Endothelial cell of umbilical vein (primary cell): ENCODE data around the gene HEBP1. TPM values are rescaled to one million over a fixed set of nuclear protein-coding genes. Genes with fewer than 3 reads are reported as not detected.

ENCODE experiments used
- BruUV-seq: library from RNA; stranded (reverse); fragments of 400-500 nt; replicated peaks from 2 replicates; lab custom pipeline; 2021; lab: Mats Ljungman, UMichigan
- CTCF ChIA-PET: fragments of 300-600, 350-600 bp; sonication (Branson Sonifier 250); formaldehyde crosslinking; loops from one replicate; lab custom pipeline; 2021; ENCODE audit warnings: antibody characterized with exemption, inconsistent platforms; lab: Charles Lee
- POLR2A ChIA-PET: fragments of 300-600, 350-600 bp; sonication (Branson Sonifier 250); formaldehyde crosslinking; loops from one replicate; lab custom pipeline; 2021; ENCODE audit warnings: antibody characterized with exemption, inconsistent platforms; lab: Charles Lee
- DNase-seq: peaks from one replicate; pipeline ENCODE4 v3.0.0-alpha.2; 2011; ENCODE audit warnings: low read depth, low spot score
- FAIRE-seq: peaks from 2 replicates; lab custom pipeline; 2011; peaks lifted over from hg19 to GRCh38; lab: Jason Lieb, UNC
- H2AFZ ChIP-seq: 2 replicates; pipeline ENCODE4 v1.6.0; 2012; ENCODE audit warnings: low read depth, low read length, control low read depth, inconsistent platforms
- H3K27ac ChIP-seq: 2 replicates; pipeline ENCODE4 v1.5.1; 2011; ENCODE audit warnings: low read depth, mild to moderate bottlenecking, control low read depth, low read length, moderate library complexity; ENCODE audit not compliant: insufficient read depth
- H3K27me3 ChIP-seq, 2 experiments: 2 replicates each; pipeline versions ENCODE4 v1.6.0 to v1.6.1; 2011; ENCODE audit warnings: low read length in 2 of 2, mixed read lengths in 1 of 2; ENCODE audit not compliant: control insufficient read depth in 2 of 2, insufficient read depth in 2 of 2
- H3K36me3 ChIP-seq, 2 experiments: 2 replicates in 1 of 2; 3 replicates in 1 of 2; pipeline ENCODE4 v1.5.1; 2011; ENCODE audit warnings: low read length in 2 of 2, mild to moderate bottlenecking in 1 of 2, moderate library complexity in 1 of 2; ENCODE audit not compliant: control insufficient read depth in 2 of 2, insufficient read depth in 2 of 2; ENCODE audit errors: extremely low read depth in 1 of 2
- H3K4me1 ChIP-seq: 3 replicates; pipeline ENCODE4 v1.5.1; 2011; ENCODE audit warnings: mild to moderate bottlenecking, low read length; ENCODE audit not compliant: control insufficient read depth, insufficient read depth; ENCODE audit errors: extremely low read depth
- H3K4me2 ChIP-seq: 2 replicates; pipeline ENCODE4 v1.6.1; 2011; ENCODE audit warnings: low read length, control low read depth, mixed read lengths; ENCODE audit not compliant: insufficient read depth
- H3K4me3 ChIP-seq, 3 experiments: fragments of 200-600 bp in 1 of 3; sonication (generic), shearing (Covaris generic) in 1 of 3; replicated peaks in 1 of 3; 2 replicates each; pipeline ENCODE4 v1.5.1; 2011 to 2016; ENCODE audit warnings: control low read depth in 3 of 3, low read length in 3 of 3, mild to moderate bottlenecking in 2 of 3, inconsistent platforms in 1 of 3, low read depth in 1 of 3, moderate library complexity in 1 of 3; ENCODE audit not compliant: insufficient read depth in 1 of 3
- H3K79me2 ChIP-seq: 2 replicates; pipeline ENCODE4 v1.6.0; 2012; ENCODE audit warnings: low read length, inconsistent platforms; ENCODE audit not compliant: control insufficient read depth, insufficient read depth
- H3K9ac ChIP-seq: replicated peaks from 2 replicates; pipeline ENCODE3; 2011; ENCODE audit warnings: low read length, control low read depth; ENCODE audit not compliant: insufficient read depth; ENCODE audit errors: extremely low read depth
- H3K9me1 ChIP-seq: replicated peaks from 3 replicates; pipeline ENCODE4 v1.6.0; 2011; ENCODE audit warnings: mild to moderate bottlenecking, low read length; ENCODE audit not compliant: control insufficient read depth, insufficient read depth; ENCODE audit errors: extremely low read depth
- H3K9me3 ChIP-seq: replicated peaks from 2 replicates; pipeline ENCODE4 v1.5.1; 2012; ENCODE audit warnings: low read length, inconsistent platforms; ENCODE audit not compliant: control insufficient read depth, insufficient read depth
- H4K20me1 ChIP-seq: replicated peaks from 2 replicates; pipeline ENCODE3; 2011; ENCODE audit warnings: mild to moderate bottlenecking, low read length; ENCODE audit not compliant: control insufficient read depth, insufficient read depth; ENCODE audit errors: extremely low read depth
- EZH2 ChIP-seq: IDR thresholded peaks from 2 replicates; pipeline ENCODE4 v1.6.1; 2012; ENCODE audit warnings: borderline replicate concordance, low read depth, mild to moderate bottlenecking, moderate library complexity, low read length, inconsistent platforms; ENCODE audit not compliant: severe bottlenecking
- FOS ChIP-seq: IDR thresholded peaks from 2 replicates; pipeline ENCODE4 v1.6.1; 2011; ENCODE audit warnings: mild to moderate bottlenecking, low read length, moderate library complexity, borderline replicate concordance; ENCODE audit not compliant: insufficient read depth
- GATA2 ChIP-seq: IDR thresholded peaks from 2 replicates; pipeline ENCODE4 v1.7.0; 2011; ENCODE audit warnings: low read depth, mild to moderate bottlenecking, moderate library complexity, mixed read lengths, low read length; ENCODE audit not compliant: insufficient read length, insufficient read depth
- JUN ChIP-seq: IDR thresholded peaks from 2 replicates; pipeline ENCODE4 v1.6.1; 2011; ENCODE audit warnings: borderline replicate concordance, low read depth; ENCODE audit not compliant: insufficient read length, insufficient read depth
- MAX ChIP-seq: IDR thresholded peaks from 2 replicates; pipeline ENCODE4 v1.6.1; 2011; ENCODE audit not compliant: insufficient read depth, insufficient read length
- MYC ChIP-seq: IDR thresholded peaks from one replicate; pipeline ENCODE4 v1.6.1; 2011; ENCODE audit warnings: mild to moderate bottlenecking, low read depth, low read length
- POLR2A ChIP-seq: IDR thresholded peaks from 2 replicates; pipeline ENCODE4 v1.6.1; 2012; ENCODE audit warnings: low read depth, mild to moderate bottlenecking, control low read depth, low read length
- POLR2AphosphoS5 ChIP-seq: IDR thresholded peaks from 2 replicates; pipeline ENCODE4 v1.6.1; 2012; ENCODE audit warnings: low read depth, mild to moderate bottlenecking, control low read depth, low read length, moderate library complexity; ENCODE audit not compliant: insufficient read depth
- dilution Hi-C: fragments of 300-500 bp; cut with MboI; formaldehyde crosslinking; loops from one replicate; pipeline ENCODE4 v1.15.0; 2019; ENCODE audit warnings: low sequenced_read_pairs; ENCODE audit not compliant: extremely low pct_ligation_motif_present
- intact Hi-C: fragments of 100-400 bp; cut with micrococcal nuclease; formaldehyde crosslinking; loops from one replicate; pipeline ENCODE4 v1.10.0; 2022
- polyA plus RNA-seq, 4 experiments: library from polyadenylated mRNA; depleted of rRNA in 3 of 4; stranded (reverse) in 3 of 4; unstranded in 1 of 4; fragments of >200 nt; gene quantifications; 2 replicates each; pipeline versions ENCODE4 v1.2.1 to v1.2.3, GENCODE V29; 2011 to 2012; ENCODE audit warnings: missing spikeins in 1 of 4
- total RNA-seq: library from RNA; stranded (reverse); gene quantifications from 2 replicates; pipeline ENCODE4 v1.2.3, GENCODE V29; 2021
- TF ChIP-seq, protein P1 (sequence below), 2 donors: IDR thresholded peaks; 1 replicate in 1 of 2; 2 replicates in 1 of 2; pipeline ENCODE4 v1.5.1; 2011; ENCODE audit warnings: low read length in 2 of 2, mild to moderate bottlenecking in 2 of 2, moderate library complexity in 2 of 2, control low read depth in 1 of 2, inconsistent platforms in 1 of 2, low read depth in 1 of 2; ENCODE audit not compliant: insufficient read depth in 1 of 2; ENCODE audit errors: extremely low read depth in 1 of 2

HEBP1 gene
- total and polyA plus RNA-seq, 2 donors (not counting 3 experiments of a cell fraction or from before 2014, with no cell fraction given) = 23.1 to 59.5 TPM

DNA sequence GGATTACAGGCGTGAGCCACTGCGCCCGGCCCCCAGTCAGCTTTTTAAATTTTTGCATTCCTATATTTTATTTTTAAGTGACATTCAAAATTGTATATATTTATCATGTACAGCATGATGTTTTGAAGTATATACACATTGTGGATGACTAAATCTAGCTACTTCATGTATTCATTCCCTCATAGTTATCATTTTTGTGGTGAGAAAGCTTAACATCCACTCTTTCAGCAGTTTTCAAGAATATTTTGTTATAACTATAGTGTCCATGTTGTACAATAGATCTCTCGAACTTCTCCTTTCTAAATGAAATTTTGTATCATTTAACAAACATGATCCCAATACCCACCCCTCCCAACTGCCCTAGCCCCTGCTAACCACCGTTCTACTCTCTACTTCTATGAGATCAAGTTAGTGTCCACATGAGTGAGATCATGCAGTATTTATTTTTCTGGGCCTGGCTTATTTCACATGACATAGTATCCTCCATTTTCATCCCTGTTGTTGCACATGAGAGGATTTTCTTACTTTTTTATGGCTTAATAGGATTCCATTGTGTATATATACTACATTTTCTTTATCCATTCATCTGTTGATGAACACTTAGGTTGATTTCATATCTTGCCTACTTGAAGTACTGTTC lies 8.8 kb upstream of the HEBP1 start:
- H3K79me2 ChIP-seq = no peaks in the 10 kb centered on the region
- BruUV-seq = no TSS peak
- no peak overlapping the region for H3K27ac ChIP-seq
- POLR2A ChIA-PET = no interaction called here
- intact Hi-C loops = no loop called here
- no peak overlapping the region for H3K4me3 ChIP-seq
- no peaks in the 10 kb centered on the region for H3K4me1 ChIP-seq
- DNase-seq (no peak), FAIRE-seq (no peak)
- no peak overlapping the region for H3K9ac ChIP-seq
- CTCF ChIA-PET = interaction anchor here (1.0 kb wide), 1 partner anchor 204 kb away, joined by 3 read pairs; no protein-coding TSS in a partner anchor
- H3K9me1 ChIP-seq = no peaks in the 10 kb centered on the region
- no peak overlapping the region for H2AFZ ChIP-seq
- H3K4me2 ChIP-seq = no peak overlapping the region
- no peaks in the 10 kb centered on the region for H3K27me3 ChIP-seq
- no peaks in the 10 kb centered on the region for H3K9me3 ChIP-seq
- H3K36me3 ChIP-seq = no peaks in the 10 kb centered on the region
- H4K20me1 ChIP-seq = no peaks in the 10 kb centered on the region
- dilution Hi-C loops = no loop called here
- no peak for TF ChIP-seq JUN
- no peak for TF ChIP-seq MYC
- no peak for TF ChIP-seq FOS
- TF ChIP-seq MAX = no peak
- TF ChIP-seq, protein P1, sequence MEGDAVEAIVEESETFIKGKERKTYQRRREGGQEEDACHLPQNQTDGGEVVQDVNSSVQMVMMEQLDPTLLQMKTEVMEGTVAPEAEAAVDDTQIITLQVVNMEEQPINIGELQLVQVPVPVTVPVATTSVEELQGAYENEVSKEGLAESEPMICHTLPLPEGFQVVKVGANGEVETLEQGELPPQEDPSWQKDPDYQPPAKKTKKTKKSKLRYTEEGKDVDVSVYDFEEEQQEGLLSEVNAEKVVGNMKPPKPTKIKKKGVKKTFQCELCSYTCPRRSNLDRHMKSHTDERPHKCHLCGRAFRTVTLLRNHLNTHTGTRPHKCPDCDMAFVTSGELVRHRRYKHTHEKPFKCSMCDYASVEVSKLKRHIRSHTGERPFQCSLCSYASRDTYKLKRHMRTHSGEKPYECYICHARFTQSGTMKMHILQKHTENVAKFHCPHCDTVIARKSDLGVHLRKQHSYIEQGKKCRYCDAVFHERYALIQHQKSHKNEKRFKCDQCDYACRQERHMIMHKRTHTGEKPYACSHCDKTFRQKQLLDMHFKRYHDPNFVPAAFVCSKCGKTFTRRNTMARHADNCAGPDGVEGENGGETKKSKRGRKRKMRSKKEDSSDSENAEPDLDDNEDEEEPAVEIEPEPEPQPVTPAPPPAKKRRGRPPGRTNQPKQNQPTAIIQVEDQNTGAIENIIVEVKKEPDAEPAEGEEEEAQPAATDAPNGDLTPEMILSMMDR (IDR thresholded peaks at IDR 0.05; ENCODE audit: extremely low read depth in 1 of 2, insufficient read depth in 1 of 2, low read depth in 1 of 2, low read length in 2 of 2) = no peak
- no peak for TF ChIP-seq POLR2A
- no peak for TF ChIP-seq GATA2
- TF ChIP-seq EZH2 = no peak
- TF ChIP-seq POLR2AphosphoS5 = no peak
